Measurements from ENCODE around the gene SAT1. TPM values are rescaled to one million over a fixed set of nuclear protein-coding genes. Genes with fewer than 3 reads are reported as not detected.

SAT1 gene
- total RNA-seq, 4 donors from 2014 or later, result 287 to 793 (median 450) TPM

DNA sequence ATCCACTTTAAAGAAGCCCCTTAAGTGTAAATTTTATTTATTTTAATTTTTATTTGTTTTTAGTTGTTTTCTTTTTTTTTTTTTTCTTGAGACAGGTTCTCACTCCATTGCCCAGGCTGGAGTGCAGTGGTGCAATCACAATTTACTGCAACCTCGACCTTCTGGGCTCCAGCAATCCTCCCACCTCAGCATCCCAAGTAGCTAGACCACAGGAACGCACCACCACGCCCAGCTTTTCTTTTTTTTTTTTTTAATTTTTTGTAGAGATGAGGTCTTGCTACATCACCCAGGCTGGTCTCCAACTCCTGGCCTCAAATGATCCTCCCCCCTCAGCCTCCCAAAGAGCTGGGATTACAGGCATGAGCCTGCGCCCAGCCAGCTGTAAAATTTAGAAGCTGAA lies 6.0 kb downstream of the SAT1 start:
- no peak for DNase-seq
- Histone ChIP-seq H3K27ac (no peak overlapping the region), H3K9me3 (no peaks in the 10 kb centered on the region), H3K27me3 (no peaks in the 10 kb centered on the region), H3K4me3 (no peak overlapping the region), H3K4me1 (peaks cover 0 to 16% (median 0%) of the 10 kb centered on the region in 3 donors), H3K36me3 (peaks cover 0 to 15% (median 0%) of the 10 kb centered on the region in 3 donors)
- intact Hi-C loops (cut with DNase I), result no loop called here
- TF ChIP-seq POLR2A (IDR thresholded peaks at IDR 0.05) (no peak), CTCF (IDR thresholded peaks at IDR 0.05) (no peak)
- WGBS, 2 donors, result 65 to 88% methylated on average over 3 of the region's 4 CpGs

DNA sequence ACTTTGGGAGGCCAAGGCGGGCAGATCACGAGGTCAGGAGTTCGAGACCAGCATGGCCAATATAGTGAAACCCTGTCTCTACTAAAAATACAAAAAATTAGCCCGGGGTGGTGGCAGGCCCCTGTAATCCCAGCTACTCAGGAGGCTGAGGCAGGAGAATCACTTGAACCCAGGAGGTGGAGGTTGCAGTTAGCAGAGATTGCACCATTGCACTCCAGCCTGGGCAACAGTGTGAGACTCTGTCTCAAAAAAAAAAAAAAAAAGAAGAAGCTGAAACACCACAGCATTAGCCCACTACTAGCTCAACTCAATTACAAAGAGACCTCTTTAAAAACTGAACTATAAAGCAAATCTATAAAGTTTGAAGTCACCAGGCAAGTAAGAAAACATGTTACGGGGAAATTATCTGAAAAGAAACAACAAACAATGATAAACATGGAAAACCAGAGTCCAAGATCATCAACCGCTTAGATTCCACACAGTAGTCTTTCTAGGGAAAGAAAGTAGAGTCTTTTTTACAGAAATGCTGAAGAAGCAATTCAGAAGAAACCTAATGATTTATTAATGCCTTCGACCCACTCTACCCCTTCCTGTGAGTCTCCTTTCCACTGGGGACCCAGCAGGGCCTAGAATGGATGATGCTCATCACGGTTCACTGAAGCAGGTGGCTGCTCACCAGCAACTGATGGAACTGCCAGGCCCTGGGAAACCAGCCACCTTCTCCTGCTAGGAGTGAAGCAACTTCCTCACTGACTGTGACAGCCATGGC lies 6.6 kb downstream of the SAT1 start:
- intact Hi-C loops (cut with DNase I), result no loop called here
- Histone ChIP-seq H3K4me3 (no peak overlapping the region), H3K9me3 (no peaks in the 10 kb centered on the region), H3K27me3 (no peaks in the 10 kb centered on the region), H3K4me1 (peaks cover 0 to 17% (median 0%) of the 10 kb centered on the region in 3 donors), H3K27ac (no peak overlapping the region), H3K36me3 (peaks cover 0 to 15% (median 0%) of the 10 kb centered on the region in 3 donors)
- WGBS, 2 donors, result 73 to 82% methylated on average over 5 to 6 of the region's 8 CpGs
- no peak for DNase-seq
- TF ChIP-seq CTCF (IDR thresholded peaks at IDR 0.05) (no peak), POLR2A (IDR thresholded peaks at IDR 0.05) (no peak)

GRCh38 chrX:23790155-23790497 lies 7.2 kb downstream of the SAT1 start:
- Histone ChIP-seq H3K4me3 (no peak overlapping the region), H3K36me3 (peaks cover 0 to 14% (median 0%) of the 10 kb centered on the region in 3 donors), H3K4me1 (peaks cover 0 to 17% (median 0%) of the 10 kb centered on the region in 3 donors), H3K27ac (no peak overlapping the region), H3K9me3 (no peaks in the 10 kb centered on the region), H3K27me3 (no peaks in the 10 kb centered on the region)
- 100% methylated on average over 1 of the region's 11 CpGs; no CpG with 5 or more reads in 1 of the 2 donors for WGBS, 2 donors
- intact Hi-C loops (cut with DNase I), result no loop called here
- DNase-seq, result no peak
- TF ChIP-seq POLR2A (IDR thresholded peaks at IDR 0.05) (no peak), CTCF (IDR thresholded peaks at IDR 0.05) (no peak)

DNA sequence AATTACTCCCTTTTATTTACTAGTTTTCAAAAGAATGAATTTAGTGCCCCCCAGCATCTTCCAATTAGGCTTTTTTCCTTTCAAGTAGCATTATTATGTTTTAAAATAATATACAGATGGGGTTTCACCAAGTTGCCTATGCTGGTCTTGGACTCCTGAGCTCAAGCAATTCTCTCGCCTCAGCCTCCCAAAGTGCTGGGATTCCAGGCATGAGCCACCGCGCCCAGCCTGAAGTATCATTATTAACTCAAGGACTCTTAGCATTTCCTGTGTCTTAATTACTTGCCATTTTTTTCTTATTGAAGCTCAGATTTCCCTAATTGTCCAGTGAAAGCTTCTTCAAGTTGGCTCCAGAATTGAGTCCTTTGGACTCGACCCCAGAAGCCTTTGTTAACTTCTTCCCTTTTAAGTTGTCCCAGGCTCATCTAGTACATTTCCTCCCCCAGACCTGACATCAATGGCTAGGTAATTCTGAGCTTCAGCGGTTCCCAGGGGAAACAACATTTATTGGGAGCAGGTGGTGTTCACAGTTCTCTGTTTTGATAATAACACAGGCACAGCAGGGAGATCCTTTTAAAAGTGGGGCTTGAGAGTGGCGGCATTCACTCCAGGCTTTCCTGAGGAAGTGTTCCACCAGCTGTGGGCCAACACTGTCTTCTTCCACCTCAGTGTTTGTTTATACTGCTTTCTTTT lies 10.0 kb downstream of the SAT1 start:
- Histone ChIP-seq H3K4me1 (peaks cover 2 to 36% (median 7%) of the 10 kb centered on the region in 3 donors), H3K4me3 (no peak overlapping the region), H3K9me3 (no peaks in the 10 kb centered on the region), H3K27ac (no peak overlapping the region), H3K36me3 (no peaks in the 10 kb centered on the region), H3K27me3 (no peaks in the 10 kb centered on the region)
- TF ChIP-seq POLR2A (IDR thresholded peaks at IDR 0.05) (no peak), CTCF (IDR thresholded peaks at IDR 0.05) (no peak)
- 62 to 76% methylated on average over 5 to 6 of the region's 6 CpGs for WGBS, 2 donors
- intact Hi-C loops (cut with DNase I), result no loop called here
- no peak for DNase-seq

DNA sequence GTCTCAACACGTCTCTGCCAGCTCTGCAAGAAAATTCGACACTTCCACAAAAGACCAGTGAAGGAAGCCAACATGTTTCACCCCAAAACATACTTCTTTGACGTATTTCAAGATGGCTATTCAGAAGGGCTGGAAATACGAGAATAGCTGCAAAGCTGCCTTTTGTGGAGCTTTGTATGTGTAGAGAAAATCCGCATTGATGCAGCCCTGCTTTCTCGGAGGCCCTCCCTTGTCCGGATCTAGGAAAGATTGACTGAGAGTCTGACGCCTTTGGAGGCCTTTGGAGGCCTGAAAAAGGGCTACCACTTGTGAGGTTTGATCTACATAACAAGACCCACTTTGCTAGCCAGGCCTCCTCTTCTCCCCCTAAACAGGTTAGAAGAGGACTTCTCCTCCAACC lies 12.2 kb downstream of the SAT1 start:
- DNase-seq, result no peak
- no peak for TF ChIP-seq CTCF (IDR thresholded peaks at IDR 0.05)
- no peak for TF ChIP-seq POLR2A (IDR thresholded peaks at IDR 0.05)
- Histone ChIP-seq H3K36me3 (no peaks in the 10 kb centered on the region), H3K9me3 (no peaks in the 10 kb centered on the region), H3K4me3 (no peak overlapping the region), H3K27me3 (no peaks in the 10 kb centered on the region), H3K27ac (peak overlapping the region in 3 of 4 donors; percentile 30 to 46 (median 39)), H3K4me1 (peaks cover 2 to 49% (median 7%) of the 10 kb centered on the region in 3 donors)
- 31 to 60% methylated on average over 4 to 8 of the region's 8 CpGs for WGBS, 2 donors
- intact Hi-C loops (cut with DNase I), result no loop called here
